Endothelial cell (in vitro differentiated cells): ENCODE data around the gene GRM4. TPM values are rescaled to one million over a fixed set of nuclear protein-coding genes. Genes with fewer than 3 reads are reported as not detected.

Experiments used
- DNase-seq: peaks from one replicate; pipeline ENCODE4 v3.0.0; 2021; ENCODE audit warnings: low spot score
- H3K27ac Mint-ChIP-seq: one replicate; pipeline ENCODE4 v1.8.0; 2021; ENCODE audit warnings: mixed read lengths, inconsistent platforms; ENCODE audit not compliant: unreplicated experiment
- H3K27me3 Mint-ChIP-seq: one replicate; pipeline ENCODE4 v1.8.0; 2021; ENCODE audit warnings: mild to moderate bottlenecking, moderate library complexity, mixed read lengths, inconsistent platforms; ENCODE audit not compliant: unreplicated experiment
- H3K36me3 Mint-ChIP-seq: one replicate; pipeline ENCODE4 v1.8.0; 2021; ENCODE audit warnings: mild to moderate bottlenecking, low read depth, mixed read lengths, inconsistent platforms; ENCODE audit not compliant: unreplicated experiment
- H3K4me1 Mint-ChIP-seq: one replicate; pipeline ENCODE4 v1.8.0; 2021; ENCODE audit warnings: mild to moderate bottlenecking, mixed read lengths, inconsistent platforms; ENCODE audit not compliant: unreplicated experiment
- H3K4me3 Mint-ChIP-seq: one replicate; pipeline ENCODE4 v1.8.0; 2021; ENCODE audit warnings: mild to moderate bottlenecking, mixed read lengths, inconsistent platforms; ENCODE audit not compliant: unreplicated experiment
- H3K9me3 Mint-ChIP-seq: one replicate; pipeline ENCODE4 v1.8.0; 2021; ENCODE audit warnings: mixed read lengths, inconsistent platforms; ENCODE audit not compliant: unreplicated experiment
- total RNA-seq: library from RNA; stranded (reverse); fragmentation: NEBNext Ultra II Directional; extraction: Animal tissue kit (Norgen Biotek cat#: 25700); gene quantifications from one replicate; pipeline ENCODE4 v1.2.1, GENCODE V29; 2021; ENCODE audit not compliant: unreplicated experiment
- TF ChIP-seq, protein P1 (sequence below): fragments of 200-600 bp; sonication (generic); IDR thresholded peaks from one replicate; pipeline ENCODE4 v1.5.0; 2021; ENCODE audit warnings: antibody characterized with exemption; ENCODE audit not compliant: unreplicated experiment

GRM4 gene
- total RNA-seq, 1 donor from 2014 or later = 2.6 TPM

DNA sequence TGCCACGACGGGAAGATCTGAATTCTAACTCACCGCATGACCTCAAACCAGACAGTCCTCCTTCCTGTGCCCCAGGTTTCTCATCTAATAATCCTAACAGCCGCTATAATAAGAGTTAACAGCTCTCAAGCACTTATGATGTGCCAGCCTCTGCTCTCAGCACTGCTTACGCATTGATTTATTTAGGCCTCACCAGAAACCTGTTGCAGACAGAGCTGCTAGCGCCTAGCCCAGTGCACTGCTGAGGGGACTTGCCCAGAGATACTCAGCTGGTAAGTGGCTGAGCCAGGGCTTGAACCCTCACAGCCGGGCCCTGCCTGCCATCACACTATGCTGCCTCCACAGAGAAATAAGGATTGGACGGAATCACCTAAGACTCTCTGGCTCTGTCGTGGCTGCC is 37.7 kb downstream of the GRM4 start:
- Mint-ChIP-seq H3K27me3 (peaks cover 4% of the 10 kb centered on the region), H3K36me3 (no peaks in the 10 kb centered on the region), H3K4me3 (no peak overlapping the region), H3K27ac (no peak overlapping the region), H3K9me3 (no peaks in the 10 kb centered on the region), H3K4me1 (no peaks in the 10 kb centered on the region)
- TF ChIP-seq, protein P1, sequence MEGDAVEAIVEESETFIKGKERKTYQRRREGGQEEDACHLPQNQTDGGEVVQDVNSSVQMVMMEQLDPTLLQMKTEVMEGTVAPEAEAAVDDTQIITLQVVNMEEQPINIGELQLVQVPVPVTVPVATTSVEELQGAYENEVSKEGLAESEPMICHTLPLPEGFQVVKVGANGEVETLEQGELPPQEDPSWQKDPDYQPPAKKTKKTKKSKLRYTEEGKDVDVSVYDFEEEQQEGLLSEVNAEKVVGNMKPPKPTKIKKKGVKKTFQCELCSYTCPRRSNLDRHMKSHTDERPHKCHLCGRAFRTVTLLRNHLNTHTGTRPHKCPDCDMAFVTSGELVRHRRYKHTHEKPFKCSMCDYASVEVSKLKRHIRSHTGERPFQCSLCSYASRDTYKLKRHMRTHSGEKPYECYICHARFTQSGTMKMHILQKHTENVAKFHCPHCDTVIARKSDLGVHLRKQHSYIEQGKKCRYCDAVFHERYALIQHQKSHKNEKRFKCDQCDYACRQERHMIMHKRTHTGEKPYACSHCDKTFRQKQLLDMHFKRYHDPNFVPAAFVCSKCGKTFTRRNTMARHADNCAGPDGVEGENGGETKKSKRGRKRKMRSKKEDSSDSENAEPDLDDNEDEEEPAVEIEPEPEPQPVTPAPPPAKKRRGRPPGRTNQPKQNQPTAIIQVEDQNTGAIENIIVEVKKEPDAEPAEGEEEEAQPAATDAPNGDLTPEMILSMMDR = no peak
- DNase-seq = no peak

DNA sequence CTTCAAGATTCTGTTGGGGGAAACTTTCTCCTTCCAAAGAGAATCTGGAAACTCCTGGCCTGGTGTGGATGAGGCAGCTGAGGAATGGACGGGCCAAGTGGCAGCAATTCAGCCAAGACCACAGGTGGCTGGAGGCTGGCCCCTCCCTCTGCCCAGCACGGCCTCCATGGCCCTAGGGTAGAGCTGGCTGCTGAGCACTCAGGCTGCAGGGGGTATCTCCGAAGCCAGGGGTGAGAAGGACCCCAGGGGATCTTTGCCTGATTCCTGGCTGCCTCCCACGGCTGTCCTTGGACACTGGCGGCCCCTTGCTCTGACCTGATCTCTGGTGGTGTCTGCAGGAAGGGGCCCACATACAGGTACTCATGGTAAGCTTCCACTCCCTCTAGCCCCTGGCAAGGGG is 39.0 kb downstream of the GRM4 start:
- peaks cover 11% of the 10 kb centered on the region for H3K27me3 Mint-ChIP-seq
- DNase-seq = no peak
- TF ChIP-seq, protein P1 = no peak
- H3K9me3 Mint-ChIP-seq = no peaks in the 10 kb centered on the region
- H3K4me3 Mint-ChIP-seq = no peak overlapping the region
- H3K4me1 Mint-ChIP-seq = no peaks in the 10 kb centered on the region
- H3K36me3 Mint-ChIP-seq = no peaks in the 10 kb centered on the region
- H3K27ac Mint-ChIP-seq = no peak overlapping the region

DNA sequence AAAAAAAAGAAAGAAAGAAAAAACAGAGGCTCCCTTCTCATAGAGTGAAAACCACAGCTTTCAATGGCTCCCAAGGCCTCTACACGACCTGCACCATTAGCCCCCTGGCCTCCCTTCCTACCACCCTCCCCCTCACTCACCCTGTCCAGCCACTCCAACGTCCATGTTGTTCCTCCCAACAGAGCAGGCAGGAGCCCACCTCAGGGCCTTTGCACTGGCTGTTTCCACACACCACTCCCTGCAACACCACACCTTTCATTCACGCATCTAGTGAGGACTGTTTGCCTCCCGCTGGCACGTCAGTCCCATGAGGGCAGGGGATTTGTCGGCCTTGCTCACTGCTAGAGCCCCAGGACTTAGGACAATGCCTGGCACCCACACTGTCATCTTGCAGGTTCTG is 39.5 kb downstream of the GRM4 start:
- no peaks in the 10 kb centered on the region for H3K4me1 Mint-ChIP-seq
- no peaks in the 10 kb centered on the region for H3K9me3 Mint-ChIP-seq
- H3K27me3 Mint-ChIP-seq = peaks cover 11% of the 10 kb centered on the region
- H3K4me3 Mint-ChIP-seq = no peak overlapping the region
- H3K27ac Mint-ChIP-seq = no peak overlapping the region
- DNase-seq = no peak
- TF ChIP-seq, protein P1 = no peak
- no peaks in the 10 kb centered on the region for H3K36me3 Mint-ChIP-seq

DNA sequence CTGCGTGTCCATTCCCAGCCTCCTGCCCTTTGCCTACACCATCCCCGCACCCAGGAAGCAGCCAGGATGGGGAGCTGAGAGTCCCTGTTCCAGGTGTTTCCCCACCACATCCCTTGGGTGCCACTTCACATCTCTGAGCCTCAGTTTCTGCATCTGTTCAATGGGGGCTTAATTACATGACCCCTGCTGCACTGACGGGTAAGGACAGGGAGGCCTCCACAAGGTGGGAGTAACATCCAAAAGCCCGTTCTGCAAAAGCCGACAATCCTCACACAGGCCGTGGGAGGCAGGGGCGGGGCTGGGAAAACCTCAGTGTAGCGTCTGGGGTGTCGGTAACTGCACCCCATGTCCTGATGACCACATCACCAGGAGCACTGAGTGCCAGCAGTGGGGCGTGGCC is 41.3 kb downstream of the GRM4 start:
- Mint-ChIP-seq H3K36me3 (no peaks in the 10 kb centered on the region), H3K27me3 (peaks cover 12% of the 10 kb centered on the region), H3K4me3 (no peak overlapping the region)

DNA sequence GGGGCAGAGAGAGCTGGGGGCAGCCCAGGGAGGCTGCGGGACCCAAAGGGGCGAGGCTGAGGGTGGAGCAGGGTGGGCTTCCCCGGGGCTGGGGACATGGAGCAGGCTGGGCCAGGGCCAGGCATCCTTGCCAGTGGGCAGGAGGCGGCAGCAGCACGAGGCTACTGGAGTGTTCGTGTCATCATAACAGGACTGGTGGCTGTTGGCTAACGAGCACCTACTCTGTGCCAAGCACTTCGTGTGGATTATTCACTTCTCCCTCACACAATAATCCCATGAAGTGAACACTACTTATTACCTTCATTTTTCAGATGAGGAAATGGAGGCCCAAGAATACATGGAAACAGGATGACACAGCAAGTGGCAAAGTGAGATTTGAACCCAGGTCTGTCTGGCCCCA is 41.7 kb downstream of the GRM4 start:
- DNase-seq = no peak
- Mint-ChIP-seq H3K36me3 (no peaks in the 10 kb centered on the region), H3K9me3 (no peaks in the 10 kb centered on the region), H3K27me3 (peaks cover 12% of the 10 kb centered on the region), H3K27ac (no peak overlapping the region), H3K4me3 (no peak overlapping the region), H3K4me1 (no peaks in the 10 kb centered on the region)
- TF ChIP-seq, protein P1 = no peak

More for the DNA sequence above, 41.3 kb downstream of the GRM4 start:
- TF ChIP-seq, protein P1 = no peak
- Mint-ChIP-seq H3K4me1 (no peaks in the 10 kb centered on the region), H3K27ac (no peak overlapping the region), H3K9me3 (no peaks in the 10 kb centered on the region)
- DNase-seq = no peak
